Putamen (tissue), 1 donor: ENCODE data around the gene DNAL4.

Experiments
- DNase-seq: peaks from one replicate; pipeline ENCODE4 v3.0.0-alpha.2; 2016; ENCODE audit warnings: low spot score

Gene DNAL4

GRCh38 chr22:38793721-38794466 is at the start of gene DNAL4:
DNAL4 (minus strand) TSS chr22:38794143; CDS start chr22:38782731, 11,412 bp downstream.
- DNase-seq = peak; percentile 99

- DNase-seq = peak; percentile 42
These were observed 49.3 kb upstream of the DNAL4 start for GRCh38 chr22:38843201-38843656.

GRCh38 chr22:38842512-38843200 is 48.7 kb upstream of the DNAL4 start:
- no peak for DNase-seq

- no peak for DNase-seq
These were observed 47.7 kb upstream of the DNAL4 start for GRCh38 chr22:38841635-38842034.

- no peak for DNase-seq
These were observed 47.3 kb upstream of the DNAL4 start for GRCh38 chr22:38841211-38841610.

- DNase-seq = no peak
These were observed 46.2 kb upstream of the DNAL4 start for GRCh38 chr22:38840129-38840528.

- DNase-seq = no peak
These were observed 45.7 kb upstream of the DNAL4 start for GRCh38 chr22:38839686-38840085.

GRCh38 chr22:38837414-38837928 is 43.5 kb upstream of the DNAL4 start:
- no peak for DNase-seq

GRCh38 chr22:38835888-38836301 is 42.0 kb upstream of the DNAL4 start:
- DNase-seq = no peak

- DNase-seq = no peak
These were observed 41.0 kb upstream of the DNAL4 start for GRCh38 chr22:38834991-38835390.

GRCh38 chr22:38834215-38834953 is 40.4 kb upstream of the DNAL4 start:
- no peak for DNase-seq

- no peak for DNase-seq
These were observed 39.1 kb upstream of the DNAL4 start for GRCh38 chr22:38833061-38833460.

GRCh38 chr22:38832005-38832978 is 38.3 kb upstream of the DNAL4 start:
- peak; percentile 42 for DNase-seq

GRCh38 chr22:38831166-38831945 is 37.4 kb upstream of the DNAL4 start:
- no peak for DNase-seq

- no peak for DNase-seq
These were observed 36.8 kb upstream of the DNAL4 start for GRCh38 chr22:38830845-38831108.

GRCh38 chr22:38830026-38830844 is 36.3 kb upstream of the DNAL4 start:
- DNase-seq = no peak

- no peak for DNase-seq
These were observed 35.5 kb upstream of the DNAL4 start for GRCh38 chr22:38829485-38829884.

GRCh38 chr22:38828616-38829205 is 34.8 kb upstream of the DNAL4 start:
- DNase-seq = no peak

GRCh38 chr22:38828191-38828590 is 34.2 kb upstream of the DNAL4 start:
- DNase-seq = no peak
